Spleen (tissue), 7 donors: Measurements from ENCODE around the gene EFNA5.

Source experiments
- CTCF ChIP-seq, 11 experiments: fragments of 200-600 bp in 7 of 11; fragments of 450-650 bp in 4 of 11; sonication (generic) in 4 of 11; IDR thresholded peaks in 8 of 11; conservative IDR thresholded peaks in 3 of 11; 1 replicate in 7 of 11; 2 replicates in 4 of 11; pipeline versions ENCODE4 v1.4.0 to v1.8.0; 2016 to 2021; ENCODE audit warnings: antibody characterized with exemption in 11 of 11, inconsistent platforms in 4 of 11, mild to moderate bottlenecking in 1 of 11
- POLR2A ChIP-seq, 3 donors: fragments of 450-650 bp; IDR thresholded peaks; one replicate each; pipeline ENCODE4 v1.5.1; 2017; ENCODE audit warnings: antibody characterized with exemption in 3 of 3, mild to moderate bottlenecking in 1 of 3
- donor health status: DM: no; HTN: no; CAD: no; lungs with moderate emphysema.
- donor health status: DM: no; HTN: no; CAD: no.
- donor health status: DM: no; HTN: no; CAD: no.

- no peak for TF ChIP-seq CTCF (IDR thresholded peaks at IDR 0.05 in 8 of 11, conservative IDR thresholded peaks at IDR 0.05 in 3 of 11)
- no peak for TF ChIP-seq POLR2A (IDR thresholded peaks at IDR 0.05)
Observed at GRCh38 chr5:107696080-107696479, 25.3 kb upstream of the EFNA5 start.
